Hepatocyte (in vitro differentiated cells): Measurements from ENCODE around the gene GRK3. TPM values are rescaled to one million over a fixed set of nuclear protein-coding genes. Genes with fewer than 3 reads are reported as not detected.

Experiments used
- DNase-seq: peaks from one replicate; pipeline ENCODE4 v3.0.0-alpha.2; 2016; ENCODE audit warnings: low spot score
- H2AFZ ChIP-seq: fragments of 200-600 bp; sonication (generic); 2 replicates; pipeline ENCODE4 v1.6.0; 2016; ENCODE audit warnings: antibody characterized with exemption, mild to moderate bottlenecking
- H3K27ac ChIP-seq: fragments of 200-600 bp; sonication (generic); 2 replicates; pipeline ENCODE4 v1.5.1; 2016; ENCODE audit warnings: mild to moderate bottlenecking
- H3K27me3 ChIP-seq: fragments of 200-600 bp; sonication (generic); 2 replicates; pipeline ENCODE4 v1.6.1; 2016
- H3K36me3 ChIP-seq: fragments of 200-600 bp; sonication (generic); replicated peaks from 2 replicates; pipeline ENCODE4 v1.5.1; 2016; ENCODE audit warnings: low read depth; ENCODE audit not compliant: insufficient read depth
- H3K4me1 ChIP-seq: fragments of 200-600 bp; sonication (generic); 2 replicates; pipeline ENCODE4 v1.5.1; 2016; ENCODE audit warnings: mild to moderate bottlenecking, moderate library complexity; ENCODE audit not compliant: insufficient read depth
- H3K4me2 ChIP-seq: fragments of 200-600 bp; sonication (generic); 2 replicates; pipeline ENCODE4 v1.6.0; 2016
- H3K4me3 ChIP-seq: fragments of 200-600 bp; sonication (generic); 2 replicates; pipeline ENCODE4 v1.5.1; 2016; ENCODE audit warnings: mild to moderate bottlenecking
- H3K79me2 ChIP-seq: fragments of 200-600 bp; sonication (generic); 2 replicates; pipeline ENCODE4 v1.6.0; 2017; ENCODE audit warnings: mild to moderate bottlenecking
- H3K9me2 ChIP-seq: fragments of 200-600 bp; sonication (generic); replicated peaks from 2 replicates; pipeline ENCODE4 v1.6.0; 2017; ENCODE audit warnings: mild to moderate bottlenecking; ENCODE audit not compliant: insufficient read depth
- H3K9me3 ChIP-seq: fragments of 200-600 bp; sonication (generic); 2 replicates; pipeline ENCODE4 v1.5.1; 2016; ENCODE audit warnings: low read depth, mild to moderate bottlenecking
- H4K20me1 ChIP-seq: fragments of 200-600 bp; sonication (generic); 2 replicates; pipeline ENCODE4 v1.6.0; 2016; ENCODE audit warnings: mild to moderate bottlenecking; ENCODE audit not compliant: insufficient read depth, poor library complexity, severe bottlenecking
- CTCF ChIP-seq: fragments of 200-600 bp; sonication (generic); IDR thresholded peaks from 2 replicates; pipeline ENCODE4 v1.5.1; 2016; ENCODE audit warnings: antibody characterized with exemption, mild to moderate bottlenecking; ENCODE audit not compliant: poor library complexity
- EZH2 ChIP-seq: fragments of 200-600 bp; sonication (generic); IDR thresholded peaks from 2 replicates; pipeline ENCODE4 v1.6.1; 2016; ENCODE audit warnings: antibody characterized with exemption, mild to moderate bottlenecking, borderline replicate concordance
- EZH2phosphoT487 ChIP-seq: fragments of 200-600 bp; sonication (generic); IDR thresholded peaks from one replicate; pipeline ENCODE4 v1.6.1; 2018; ENCODE audit warnings: antibody characterized with exemption, mild to moderate bottlenecking, low read depth, moderate library complexity; ENCODE audit not compliant: unreplicated experiment, severe bottlenecking
- WGBS: methylation state at CpG from one replicate; pipeline ENCODE4 v1.1.6; 2016; ENCODE audit warnings: low lambda C conversion rate; ENCODE audit errors: missing lambda C conversion rate; 5-methylcytosine and 5-hydroxymethylcytosine counted together
- polyA plus RNA-seq: library from polyadenylated mRNA; unstranded; fragments of >200 nt; fragmentation: Nextera tagmentation; extraction: Ambion mirVana; gene quantifications from 2 replicates; pipeline ENCODE4 v1.2.1, GENCODE V29; 2016
- total RNA-seq: library from RNA; depleted of rRNA; stranded (reverse); fragments of >200 nt; gene quantifications from 2 replicates; pipeline ENCODE4 v1.2.3, GENCODE V29; 2014

Gene GRK3
- total and polyA plus RNA-seq, 2 experiments from 2014 or later = 1.5 to 7.1 TPM

DNA sequence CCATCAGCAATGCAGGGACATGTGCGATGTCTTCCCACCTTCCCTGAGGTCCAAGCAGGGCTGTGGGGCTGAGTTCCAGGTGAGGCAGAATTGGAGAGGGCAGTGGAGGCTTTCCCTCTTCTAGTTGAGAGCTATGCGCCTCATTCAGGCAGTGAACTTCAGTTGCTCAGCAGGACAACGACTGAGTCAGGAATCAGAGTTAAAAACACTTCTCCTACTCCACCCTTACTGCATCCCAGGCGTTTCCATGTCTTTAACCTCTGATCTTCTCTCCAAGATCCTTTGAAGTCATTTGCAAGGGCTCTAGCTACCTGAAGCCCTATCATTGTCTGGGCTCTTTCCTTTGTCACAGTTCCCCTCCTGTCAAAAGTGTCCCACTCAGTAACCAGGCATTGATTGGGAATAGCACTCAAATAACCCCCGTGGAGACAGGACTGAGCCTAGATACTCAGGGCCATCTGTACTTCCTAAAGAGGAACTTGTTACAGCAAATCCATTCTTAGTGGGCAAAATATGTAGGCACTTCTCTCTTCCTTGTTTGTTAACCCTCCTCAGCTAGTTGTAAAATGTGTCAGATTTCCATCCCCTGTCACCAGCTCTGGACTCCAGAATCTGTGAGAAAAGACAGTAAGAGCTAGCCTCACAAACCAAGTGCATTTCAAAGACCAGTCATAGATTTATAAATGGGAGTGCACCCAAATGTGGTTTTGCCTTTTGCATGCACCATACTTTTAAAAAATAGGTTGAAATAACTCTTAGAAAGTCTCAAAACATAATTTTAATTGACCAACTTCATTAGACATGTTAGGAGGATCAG, 105.0 kb downstream of the GRK3 start:
- Histone ChIP-seq H3K4me1 (peaks cover 20% of the 10 kb centered on the region), H3K9me3 (no peaks in the 10 kb centered on the region), H3K27me3 (no peaks in the 10 kb centered on the region), H4K20me1 (no peaks in the 10 kb centered on the region), H3K27ac (no peak overlapping the region), H3K4me2 (no peak overlapping the region), H3K79me2 (no peaks in the 10 kb centered on the region), H3K4me3 (no peak overlapping the region), H3K9me2 (no peaks in the 10 kb centered on the region), H2AFZ (no peak overlapping the region), H3K36me3 (no peaks in the 10 kb centered on the region)
- DNase-seq = no peak
- WGBS = 76% methylated on average over 5 of the region's 5 CpGs
- TF ChIP-seq EZH2phosphoT487 (no peak), CTCF (no peak), EZH2 (no peak)

GRCh38 chr22:25670070-25670461, 105.6 kb downstream of the GRK3 start:
- Histone ChIP-seq H3K4me2 (no peak overlapping the region), H3K27ac (no peak overlapping the region), H3K9me3 (no peaks in the 10 kb centered on the region), H3K4me1 (peaks cover 20% of the 10 kb centered on the region), H3K4me3 (no peak overlapping the region), H4K20me1 (no peaks in the 10 kb centered on the region), H2AFZ (no peak overlapping the region), H3K79me2 (no peaks in the 10 kb centered on the region), H3K27me3 (no peaks in the 10 kb centered on the region), H3K9me2 (no peaks in the 10 kb centered on the region), H3K36me3 (no peaks in the 10 kb centered on the region)
- TF ChIP-seq EZH2 (no peak), CTCF (no peak), EZH2phosphoT487 (no peak)
- no peak for DNase-seq
- 96% methylated on average over 6 of the region's 6 CpGs for WGBS

GRCh38 chr22:25672289-25673084, 108.0 kb downstream of the GRK3 start:
- TF ChIP-seq EZH2 (no peak), CTCF (no peak), EZH2phosphoT487 (no peak)
- Histone ChIP-seq H3K4me1 (peaks cover 5% of the 10 kb centered on the region), H4K20me1 (no peaks in the 10 kb centered on the region)

More at GRCh38 chr22:25672289-25673084, 108.0 kb downstream of the GRK3 start:
- 91% methylated on average over 5 of the region's 5 CpGs for WGBS
- Histone ChIP-seq H3K4me3 (no peak overlapping the region), H3K79me2 (no peaks in the 10 kb centered on the region), H3K9me3 (no peaks in the 10 kb centered on the region), H3K27ac (no peak overlapping the region), H2AFZ (no peak overlapping the region), H3K36me3 (no peaks in the 10 kb centered on the region), H3K9me2 (no peaks in the 10 kb centered on the region), H3K27me3 (no peaks in the 10 kb centered on the region), H3K4me2 (no peak overlapping the region)
- DNase-seq = no peak
